Liver (tissue), 3 donors: Measurements from ENCODE around the gene SPECC1.

Source experiments
- EGR1 ChIP-seq, 2 donors: IDR thresholded peaks; 2 replicates each; pipeline ENCODE4 v1.6.1; 2016 to 2018; ENCODE audit warnings: antibody characterized with exemption in 2 of 2, low read depth in 2 of 2
- FOXA1 ChIP-seq: IDR thresholded peaks from 2 replicates; pipeline ENCODE4 v1.6.1; 2016; ENCODE audit warnings: antibody characterized with exemption
- GABPA ChIP-seq, 2 donors: IDR thresholded peaks in 1 of 2; conservative IDR thresholded peaks in 1 of 2; 2 replicates each; pipeline ENCODE4 v1.6.1; 2016; ENCODE audit warnings: antibody characterized with exemption in 2 of 2, mild to moderate bottlenecking in 1 of 2, moderate library complexity in 1 of 2
- HNF4G ChIP-seq: IDR thresholded peaks from 2 replicates; pipeline ENCODE4 v1.6.1; 2016; ENCODE audit warnings: antibody characterized with exemption
- RXRA ChIP-seq, 2 donors: IDR thresholded peaks; 2 replicates each; pipeline ENCODE4 v1.6.1; 2017 to 2018; ENCODE audit warnings: antibody characterized with exemption in 2 of 2, mild to moderate bottlenecking in 1 of 2
- TAF1 ChIP-seq: conservative IDR thresholded peaks from 2 replicates; pipeline ENCODE4 v1.6.1; 2016; ENCODE audit warnings: antibody characterized with exemption, mild to moderate bottlenecking
- TF ChIP-seq, protein P1 (sequence below): fragments of 150-350 bp; IDR thresholded peaks from 2 replicates; pipeline ENCODE4 v1.5.1; 2017; ENCODE audit warnings: improper control_type of control experiment, low read depth, low read length; ENCODE audit not compliant: missing input control
- TF ChIP-seq, protein P2 (sequence below): IDR thresholded peaks from 2 replicates; pipeline ENCODE4 v1.6.1; 2016; ENCODE audit warnings: antibody characterized with exemption, mild to moderate bottlenecking
- TF ChIP-seq, protein P3 (sequence below): IDR thresholded peaks from 2 replicates; pipeline ENCODE4 v1.6.1; 2016; ENCODE audit warnings: antibody characterized with exemption
- TF ChIP-seq, protein P4 (sequence below): IDR thresholded peaks from 2 replicates; pipeline ENCODE4 v1.6.1; 2016; ENCODE audit warnings: antibody characterized with exemption
- TF ChIP-seq, protein P5 (sequence below): IDR thresholded peaks from 2 replicates; pipeline ENCODE4 v1.6.1; 2016; ENCODE audit warnings: antibody characterized with exemption
- donor health status: healthy.
- donor health status: healthy.

DNA sequence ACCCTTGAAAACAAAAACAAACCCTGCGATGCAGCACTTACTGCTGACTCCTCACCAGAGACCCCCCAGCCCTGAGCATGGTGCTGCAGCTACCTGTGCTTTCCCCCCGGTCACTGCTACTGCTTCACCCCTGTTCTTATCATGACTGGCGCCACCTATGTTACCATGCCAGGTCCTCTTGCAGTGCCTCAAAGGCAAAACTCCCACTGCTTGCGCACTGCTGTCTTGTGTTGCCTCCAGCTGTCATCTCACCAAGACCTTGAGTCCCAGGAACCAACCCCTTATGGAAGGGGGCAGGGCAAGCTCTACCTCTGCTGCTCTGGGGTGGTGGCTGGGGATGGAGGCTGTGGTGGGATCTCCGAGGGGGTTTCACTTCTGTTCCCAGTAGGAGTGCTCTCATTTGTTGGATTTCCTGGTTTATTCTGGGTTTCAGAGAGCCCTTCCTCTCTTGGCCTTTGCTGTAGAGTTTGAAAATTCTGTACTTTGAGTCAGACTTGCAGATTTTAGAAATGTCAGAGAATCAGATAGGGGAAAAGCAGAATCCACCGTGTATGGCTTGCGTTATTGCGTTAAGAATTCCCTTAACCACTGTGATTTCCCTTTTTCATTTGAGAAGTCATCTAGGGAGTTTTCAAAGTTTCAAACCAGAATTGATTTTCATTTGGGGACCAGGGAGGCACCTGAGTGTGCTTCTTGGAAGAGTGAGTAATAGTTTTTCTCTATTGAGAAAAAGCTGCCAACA lies 96.6 kb downstream of the SPECC1 start:
- TF ChIP-seq GABPA (IDR thresholded peaks at IDR 0.05 in 1 of 2, conservative IDR thresholded peaks at IDR 0.05 in 1 of 2) (no peak), FOXA1 (no peak), TAF1 (no peak), EGR1 (IDR thresholded peaks at IDR 0.05; ENCODE audit: low read depth in 2 of 2) (no peak), HNF4G (no peak), RXRA (IDR thresholded peaks at IDR 0.05) (no peak)
- TF ChIP-seq, protein P1, sequence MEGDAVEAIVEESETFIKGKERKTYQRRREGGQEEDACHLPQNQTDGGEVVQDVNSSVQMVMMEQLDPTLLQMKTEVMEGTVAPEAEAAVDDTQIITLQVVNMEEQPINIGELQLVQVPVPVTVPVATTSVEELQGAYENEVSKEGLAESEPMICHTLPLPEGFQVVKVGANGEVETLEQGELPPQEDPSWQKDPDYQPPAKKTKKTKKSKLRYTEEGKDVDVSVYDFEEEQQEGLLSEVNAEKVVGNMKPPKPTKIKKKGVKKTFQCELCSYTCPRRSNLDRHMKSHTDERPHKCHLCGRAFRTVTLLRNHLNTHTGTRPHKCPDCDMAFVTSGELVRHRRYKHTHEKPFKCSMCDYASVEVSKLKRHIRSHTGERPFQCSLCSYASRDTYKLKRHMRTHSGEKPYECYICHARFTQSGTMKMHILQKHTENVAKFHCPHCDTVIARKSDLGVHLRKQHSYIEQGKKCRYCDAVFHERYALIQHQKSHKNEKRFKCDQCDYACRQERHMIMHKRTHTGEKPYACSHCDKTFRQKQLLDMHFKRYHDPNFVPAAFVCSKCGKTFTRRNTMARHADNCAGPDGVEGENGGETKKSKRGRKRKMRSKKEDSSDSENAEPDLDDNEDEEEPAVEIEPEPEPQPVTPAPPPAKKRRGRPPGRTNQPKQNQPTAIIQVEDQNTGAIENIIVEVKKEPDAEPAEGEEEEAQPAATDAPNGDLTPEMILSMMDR: no peak
- TF ChIP-seq, protein P2, sequence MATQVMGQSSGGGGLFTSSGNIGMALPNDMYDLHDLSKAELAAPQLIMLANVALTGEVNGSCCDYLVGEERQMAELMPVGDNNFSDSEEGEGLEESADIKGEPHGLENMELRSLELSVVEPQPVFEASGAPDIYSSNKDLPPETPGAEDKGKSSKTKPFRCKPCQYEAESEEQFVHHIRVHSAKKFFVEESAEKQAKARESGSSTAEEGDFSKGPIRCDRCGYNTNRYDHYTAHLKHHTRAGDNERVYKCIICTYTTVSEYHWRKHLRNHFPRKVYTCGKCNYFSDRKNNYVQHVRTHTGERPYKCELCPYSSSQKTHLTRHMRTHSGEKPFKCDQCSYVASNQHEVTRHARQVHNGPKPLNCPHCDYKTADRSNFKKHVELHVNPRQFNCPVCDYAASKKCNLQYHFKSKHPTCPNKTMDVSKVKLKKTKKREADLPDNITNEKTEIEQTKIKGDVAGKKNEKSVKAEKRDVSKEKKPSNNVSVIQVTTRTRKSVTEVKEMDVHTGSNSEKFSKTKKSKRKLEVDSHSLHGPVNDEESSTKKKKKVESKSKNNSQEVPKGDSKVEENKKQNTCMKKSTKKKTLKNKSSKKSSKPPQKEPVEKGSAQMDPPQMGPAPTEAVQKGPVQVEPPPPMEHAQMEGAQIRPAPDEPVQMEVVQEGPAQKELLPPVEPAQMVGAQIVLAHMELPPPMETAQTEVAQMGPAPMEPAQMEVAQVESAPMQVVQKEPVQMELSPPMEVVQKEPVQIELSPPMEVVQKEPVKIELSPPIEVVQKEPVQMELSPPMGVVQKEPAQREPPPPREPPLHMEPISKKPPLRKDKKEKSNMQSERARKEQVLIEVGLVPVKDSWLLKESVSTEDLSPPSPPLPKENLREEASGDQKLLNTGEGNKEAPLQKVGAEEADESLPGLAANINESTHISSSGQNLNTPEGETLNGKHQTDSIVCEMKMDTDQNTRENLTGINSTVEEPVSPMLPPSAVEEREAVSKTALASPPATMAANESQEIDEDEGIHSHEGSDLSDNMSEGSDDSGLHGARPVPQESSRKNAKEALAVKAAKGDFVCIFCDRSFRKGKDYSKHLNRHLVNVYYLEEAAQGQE: no peak
- TF ChIP-seq, protein P3, sequence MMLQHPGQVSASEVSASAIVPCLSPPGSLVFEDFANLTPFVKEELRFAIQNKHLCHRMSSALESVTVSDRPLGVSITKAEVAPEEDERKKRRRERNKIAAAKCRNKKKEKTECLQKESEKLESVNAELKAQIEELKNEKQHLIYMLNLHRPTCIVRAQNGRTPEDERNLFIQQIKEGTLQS: no peak
- TF ChIP-seq, protein P4, sequence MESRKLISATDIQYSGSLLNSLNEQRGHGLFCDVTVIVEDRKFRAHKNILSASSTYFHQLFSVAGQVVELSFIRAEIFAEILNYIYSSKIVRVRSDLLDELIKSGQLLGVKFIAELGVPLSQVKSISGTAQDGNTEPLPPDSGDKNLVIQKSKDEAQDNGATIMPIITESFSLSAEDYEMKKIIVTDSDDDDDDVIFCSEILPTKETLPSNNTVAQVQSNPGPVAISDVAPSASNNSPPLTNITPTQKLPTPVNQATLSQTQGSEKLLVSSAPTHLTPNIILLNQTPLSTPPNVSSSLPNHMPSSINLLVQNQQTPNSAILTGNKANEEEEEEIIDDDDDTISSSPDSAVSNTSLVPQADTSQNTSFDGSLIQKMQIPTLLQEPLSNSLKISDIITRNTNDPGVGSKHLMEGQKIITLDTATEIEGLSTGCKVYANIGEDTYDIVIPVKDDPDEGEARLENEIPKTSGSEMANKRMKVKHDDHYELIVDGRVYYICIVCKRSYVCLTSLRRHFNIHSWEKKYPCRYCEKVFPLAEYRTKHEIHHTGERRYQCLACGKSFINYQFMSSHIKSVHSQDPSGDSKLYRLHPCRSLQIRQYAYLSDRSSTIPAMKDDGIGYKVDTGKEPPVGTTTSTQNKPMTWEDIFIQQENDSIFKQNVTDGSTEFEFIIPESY: no peak
- TF ChIP-seq, protein P5, sequence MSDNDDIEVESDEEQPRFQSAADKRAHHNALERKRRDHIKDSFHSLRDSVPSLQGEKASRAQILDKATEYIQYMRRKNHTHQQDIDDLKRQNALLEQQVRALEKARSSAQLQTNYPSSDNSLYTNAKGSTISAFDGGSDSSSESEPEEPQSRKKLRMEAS: no peak
